Activated CD8-positive, alpha-beta memory T cell treated with anti-CD3 and anti-CD28 coated beads, Interleukin-2, amount 50 U/mL, for 1 hour (primary cell): Measurements from ENCODE around the gene ENAM.
"Not testable (repeated sequence)": the region's sequence is repeated elsewhere in the genome, so short reads cannot be mapped to it uniquely, and the experiment has no call there.

Experiments used
- DNase-seq: peaks from one replicate; pipeline ENCODE4 v3.0.0-alpha.2; 2020; ENCODE audit errors: extremely low read depth

ENAM gene

DNA sequence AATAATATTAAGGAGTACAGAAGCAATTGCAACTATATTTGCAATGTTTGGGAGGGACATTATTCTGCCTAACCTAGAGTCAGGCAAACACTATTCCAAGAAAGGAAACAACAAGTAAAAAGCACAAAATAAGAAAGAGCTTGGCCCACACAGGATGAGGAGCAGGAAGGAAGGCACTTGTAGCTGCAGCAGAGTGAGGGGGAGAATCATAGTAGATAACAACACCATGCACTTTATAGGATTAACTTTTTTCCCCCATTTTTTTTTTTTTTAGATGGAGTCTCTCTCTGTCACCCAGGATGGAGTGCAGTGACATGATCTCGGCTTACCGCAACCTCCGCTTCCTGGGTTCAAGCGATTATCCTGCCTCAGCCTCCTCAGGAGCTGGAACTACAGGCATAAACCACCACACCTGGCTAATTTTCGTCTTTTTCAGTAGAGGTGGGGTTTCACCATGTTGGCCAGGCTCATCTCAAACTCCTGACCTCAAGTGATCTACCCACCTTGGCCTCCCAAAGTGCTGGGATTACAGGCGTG lies 48.1 kb downstream of the ENAM start:
- no peak for DNase-seq

DNA sequence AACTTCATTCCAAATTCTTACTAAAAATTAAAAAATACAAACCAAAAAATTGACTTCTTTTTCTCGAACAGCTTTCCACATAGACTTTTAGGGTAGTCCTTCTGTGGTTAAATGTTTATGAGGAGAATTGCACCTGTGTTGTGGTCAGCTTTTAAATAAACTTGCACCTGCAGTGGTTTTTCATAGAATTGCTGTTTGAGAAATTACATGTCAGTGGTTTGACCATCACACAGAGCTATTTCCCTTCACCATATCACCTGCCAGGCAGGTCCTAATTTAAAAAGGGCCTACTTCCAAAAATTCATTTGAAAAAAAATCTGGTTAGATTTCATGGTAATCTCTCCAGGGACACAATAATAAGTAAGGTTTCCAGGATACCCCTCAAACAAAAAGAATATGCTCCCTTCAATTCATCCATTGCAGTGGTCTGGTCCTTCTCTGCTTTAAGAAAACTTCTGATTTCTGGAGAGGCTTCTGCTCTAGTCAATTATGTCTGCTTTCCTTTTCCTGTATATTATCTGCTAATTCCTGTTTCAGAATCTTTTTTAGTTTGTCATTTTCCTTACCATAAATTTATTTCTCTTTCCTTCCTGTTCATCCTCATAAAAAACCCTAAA lies 49.9 kb downstream of the ENAM start:
- no peak for DNase-seq

DNA sequence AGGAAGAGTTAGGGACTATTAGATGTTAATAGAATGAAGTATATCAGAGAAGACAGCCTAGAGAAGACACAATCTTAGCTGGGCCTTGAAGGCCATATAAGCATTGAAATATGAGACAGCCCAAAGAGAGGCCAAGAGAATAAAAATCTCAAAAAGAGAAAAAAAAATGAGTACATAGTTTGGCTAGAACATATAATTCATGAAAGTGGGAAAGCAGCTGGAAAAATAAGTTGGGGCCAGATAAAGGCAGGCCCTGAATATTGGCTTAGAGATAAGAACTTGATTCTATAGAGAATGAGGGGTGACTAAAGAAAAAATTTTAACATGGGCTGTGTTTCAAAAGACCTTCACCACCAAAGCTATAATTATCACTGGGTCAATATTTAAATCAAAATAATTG lies 52.4 kb downstream of the ENAM start:
- DNase-seq = no peak

DNA sequence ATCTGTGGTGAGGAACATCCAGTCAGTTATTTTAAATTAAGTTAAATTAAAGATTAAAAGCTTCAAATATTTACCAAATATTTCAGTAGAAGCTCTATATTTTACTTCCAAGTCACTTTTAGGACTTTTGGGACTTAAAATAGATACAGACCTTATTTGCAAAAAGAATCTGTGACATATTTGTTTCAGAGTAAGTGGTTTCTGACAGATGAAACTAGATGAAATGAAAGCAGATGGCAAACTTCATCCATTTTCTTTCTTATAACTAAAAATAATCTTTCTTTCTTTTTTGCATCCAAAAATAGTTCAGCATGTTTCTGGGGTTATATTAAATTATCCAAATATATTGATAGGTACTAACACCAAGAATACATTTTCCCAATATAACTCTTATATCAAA lies 53.2 kb downstream of the ENAM start:
- no peak for DNase-seq

DNA sequence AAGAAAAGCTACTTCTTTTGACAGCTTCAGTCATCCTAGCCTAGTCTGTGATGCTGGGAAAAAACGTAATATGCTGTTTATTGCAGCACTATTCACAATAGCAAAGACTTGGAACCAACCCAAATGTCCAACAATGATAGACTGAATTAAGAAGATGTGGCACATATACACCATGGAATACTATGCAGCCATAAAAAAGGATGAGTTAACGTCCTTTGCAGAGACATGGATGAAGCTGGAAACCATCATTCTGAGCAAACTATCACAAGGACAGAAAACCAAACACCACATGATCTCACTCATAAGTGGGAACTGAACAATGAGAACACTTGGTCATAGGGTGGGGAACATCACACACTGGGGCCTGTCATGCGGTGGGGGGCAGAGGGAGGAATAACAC lies 53.6 kb downstream of the ENAM start:
- not testable (repeated sequence) for DNase-seq

DNA sequence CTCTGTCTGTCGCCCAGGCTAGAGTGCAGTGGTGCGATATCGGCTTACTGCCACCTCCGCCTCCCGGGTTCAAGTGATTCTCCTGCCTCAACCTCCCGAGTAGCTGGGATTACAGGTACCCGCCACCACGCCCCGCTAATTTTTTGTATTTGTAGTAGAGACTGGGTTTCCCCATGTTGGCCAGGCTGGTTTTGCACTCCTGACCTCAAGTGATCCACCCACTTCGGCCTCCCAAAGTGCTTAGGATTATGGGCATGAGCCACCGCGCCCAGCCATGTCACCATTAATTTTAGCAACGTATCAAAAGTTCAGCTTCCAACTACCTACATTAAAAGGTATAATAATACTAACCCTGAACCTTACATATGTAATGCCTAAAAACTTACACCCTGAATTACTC lies 58.8 kb downstream of the ENAM start:
- DNase-seq = no peak

DNA sequence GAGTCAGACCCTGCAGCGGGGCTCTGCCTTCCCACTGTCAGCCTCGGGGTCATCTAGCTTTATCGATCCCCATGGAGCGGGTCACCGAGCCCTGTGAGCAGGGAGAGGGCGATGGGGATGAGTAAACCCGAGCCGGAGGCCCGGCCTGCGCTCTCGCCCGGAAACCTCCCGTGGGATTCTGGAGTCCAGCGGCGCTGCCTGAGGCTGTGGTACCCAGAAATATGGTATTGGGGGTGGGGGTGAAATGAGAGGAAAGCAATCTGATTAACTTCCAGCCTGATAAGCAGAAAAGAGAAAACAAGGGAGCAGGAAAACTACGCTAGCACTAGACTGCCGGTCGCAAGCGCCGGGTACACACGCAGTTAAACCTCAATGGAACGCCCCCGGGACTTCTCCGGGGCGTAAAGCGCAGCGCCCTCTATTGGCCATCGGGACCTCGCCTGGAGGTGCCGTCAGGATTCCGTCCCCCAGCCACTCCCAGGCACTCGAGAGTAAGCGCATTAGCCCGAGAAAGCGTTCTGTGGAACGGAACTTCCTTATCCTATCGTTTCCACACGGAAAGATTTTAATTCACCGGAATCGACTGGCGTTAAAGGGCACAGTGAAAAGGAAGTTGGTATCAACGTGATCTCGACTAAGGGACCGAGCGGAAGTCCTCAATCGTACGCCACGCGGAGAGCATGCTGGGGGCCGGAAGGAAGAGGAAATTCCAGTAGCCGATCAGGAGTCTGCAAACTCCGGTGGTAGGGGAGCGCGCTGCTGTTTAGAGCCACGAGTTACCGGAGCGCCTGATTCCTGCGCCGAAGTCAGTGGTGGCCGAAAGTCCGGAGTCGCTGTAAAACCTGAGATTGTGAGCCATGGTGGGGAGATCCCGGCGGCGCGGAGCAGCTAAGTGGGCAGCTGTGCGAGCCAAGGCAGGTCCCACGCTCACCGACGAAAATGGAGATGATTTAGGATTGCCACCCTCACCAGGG lies 59.6 kb downstream of the ENAM start, which contains the start of gene UTP3:
TSS of gene UTP3 (plus strand) at position 712 of the 974 bp plus-strand sequence. CDS start at position 858, 146 bp downstream.
- DNase-seq = peak; percentile 80

DNA sequence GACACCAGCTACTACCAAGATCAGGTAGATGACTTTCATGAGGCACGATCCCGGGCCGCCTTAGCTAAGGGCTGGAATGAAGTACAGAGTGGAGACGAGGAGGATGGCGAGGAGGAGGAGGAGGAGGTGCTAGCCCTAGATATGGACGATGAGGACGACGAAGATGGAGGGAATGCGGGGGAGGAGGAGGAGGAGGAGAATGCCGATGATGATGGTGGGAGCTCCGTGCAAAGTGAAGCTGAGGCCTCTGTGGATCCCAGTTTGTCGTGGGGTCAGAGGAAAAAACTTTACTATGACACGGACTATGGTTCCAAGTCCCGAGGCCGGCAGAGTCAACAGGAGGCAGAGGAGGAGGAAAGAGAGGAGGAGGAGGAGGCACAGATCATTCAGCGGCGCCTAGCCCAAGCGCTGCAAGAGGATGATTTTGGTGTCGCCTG lies 60.3 kb downstream of the ENAM start:
- no peak for DNase-seq

DNA sequence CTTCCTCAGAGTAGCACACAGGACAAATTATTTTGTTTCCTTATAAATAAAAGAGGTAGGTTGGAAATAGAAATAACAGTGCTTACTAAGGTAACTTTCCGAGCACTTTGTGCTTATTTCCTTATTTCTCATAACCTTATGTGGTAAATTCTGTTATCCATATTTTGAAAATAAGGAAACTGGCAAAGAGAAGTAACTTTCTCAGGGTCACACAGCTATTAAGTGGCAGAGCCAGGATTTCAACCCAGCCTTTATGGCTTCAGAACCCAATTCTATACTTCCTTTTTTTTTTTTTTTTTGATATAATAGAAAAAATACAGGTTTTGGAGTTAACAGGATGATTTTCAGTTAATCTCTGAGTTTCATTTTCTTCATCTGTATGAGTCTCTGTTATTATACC lies 63.1 kb downstream of the ENAM start:
- no peak for DNase-seq

DNA sequence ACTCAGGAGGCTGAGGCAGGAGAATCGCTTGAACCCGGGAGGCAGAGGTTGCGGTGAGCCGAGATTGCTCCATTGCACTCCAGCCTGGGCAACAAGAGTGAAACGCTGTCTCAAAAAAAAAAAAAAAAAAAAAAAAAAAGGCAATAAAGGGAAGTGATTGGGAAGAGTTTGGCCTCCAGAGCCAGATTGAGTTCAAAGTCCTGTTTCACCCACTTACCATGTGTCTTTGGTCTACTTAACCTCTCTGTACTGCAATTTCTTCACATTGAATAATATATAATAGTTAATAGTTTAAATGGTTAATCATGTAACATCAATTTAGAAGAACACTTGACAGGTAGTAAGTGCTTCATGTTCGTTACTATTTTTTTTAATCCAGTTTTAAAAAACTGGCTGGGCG lies 66.1 kb downstream of the ENAM start:
- DNase-seq = not testable (repeated sequence)
